K562 (cell line): ENCODE results near the gene ERVK3-1. TPM values are rescaled to one million over a fixed set of nuclear protein-coding genes. Genes with fewer than 3 reads are reported as not detected.

ENCODE experiments used
- CHD4 ChIP-seq: fragments of 200-600 bp; sonication (generic); IDR thresholded peaks from 3 replicates; pipeline ENCODE4 v1.6.1; 2012; ENCODE audit warnings: low read depth, mild to moderate bottlenecking, mixed read lengths, low read length, inconsistent platforms; ENCODE audit not compliant: insufficient read depth, insufficient replicate concordance, poor library complexity, severe bottlenecking
- ELK1 ChIP-seq: sonication (generic); formaldehyde crosslinking; IDR thresholded peaks from 2 replicates; pipeline ENCODE4 v1.8.1; 2022; ENCODE audit warnings: missing genetic modification reagents
- GABPB1 ChIP-seq: sonication (generic); formaldehyde crosslinking; IDR thresholded peaks from 2 replicates; pipeline ENCODE4 v1.8.0; 2022; ENCODE audit warnings: mild to moderate bottlenecking, missing genetic modification reagents
- KDM1A ChIP-seq, 2 experiments: fragments of 450-650 bp; IDR thresholded peaks; 2 replicates each; pipeline ENCODE4 v1.6.1; 2016; ENCODE audit warnings: mild to moderate bottlenecking in 2 of 2
- MGA ChIP-seq: fragments of 450-650 bp; IDR thresholded peaks from 2 replicates; pipeline ENCODE4 v1.6.1; 2016; ENCODE audit warnings: mild to moderate bottlenecking, moderate library complexity
- NFIC ChIP-seq: fragments of 450-650 bp; IDR thresholded peaks from 2 replicates; pipeline ENCODE4 v1.6.1; 2017; ENCODE audit warnings: mild to moderate bottlenecking, inconsistent platforms
- PHF8 ChIP-seq: fragments of 200-600 bp; sonication (generic); IDR thresholded peaks from 2 replicates; pipeline ENCODE4 v1.6.1; 2012; ENCODE audit warnings: mixed run types, mild to moderate bottlenecking, inconsistent platforms, low read length, moderate library complexity, borderline replicate concordance
- SPI1 ChIP-seq: IDR thresholded peaks from 2 replicates; pipeline ENCODE4 v1.6.1; 2011; ENCODE audit warnings: low read depth, low read length, control low read depth, borderline replicate concordance
- TCF7 ChIP-seq: sonication (generic); IDR thresholded peaks from 2 replicates; pipeline ENCODE4 v1.6.1; 2016; ENCODE audit warnings: antibody characterized with exemption, borderline replicate concordance
- ZBTB17 ChIP-seq: fragments of 450-650 bp; formaldehyde crosslinking; IDR thresholded peaks from 2 replicates; pipeline ENCODE4 v1.4.0; 2020; ENCODE audit warnings: mild to moderate bottlenecking
- ZFP30 ChIP-seq: fragments of 250-450 bp; sonication (Bioruptor Pico); IDR thresholded peaks from 2 replicates; pipeline ENCODE4 v1.8.0; 2022; ENCODE audit warnings: moderate library complexity, mild to moderate bottlenecking, inconsistent platforms, borderline replicate concordance
- ZNF133 ChIP-seq: fragments of 250-450 bp; sonication (Bioruptor Pico); IDR thresholded peaks from 2 replicates; pipeline ENCODE4 v1.4.0; 2020; ENCODE audit warnings: mild to moderate bottlenecking
- ZNF146 ChIP-seq: IDR thresholded peaks from one replicate; pipeline ENCODE4 v1.6.1; 2018; ENCODE audit warnings: missing compliant biosample characterization; ENCODE audit not compliant: unreplicated experiment
- ZNF165 ChIP-seq: fragments of 250-450 bp; sonication (Bioruptor Pico); IDR thresholded peaks from 2 replicates; pipeline ENCODE4 v1.4.0; 2020; ENCODE audit warnings: borderline replicate concordance
- ZNF263 ChIP-seq: sonication (generic); formaldehyde crosslinking; IDR thresholded peaks from 2 replicates; pipeline ENCODE4 v1.8.0; 2022; ENCODE audit warnings: mild to moderate bottlenecking, missing genetic modification reagents, borderline replicate concordance
- polyA plus RNA-seq, 8 experiments: library from polyadenylated mRNA; depleted of rRNA in 4 of 8; stranded (reverse) in 5 of 8; unstranded in 3 of 8; fragments of >200 nt; fragmentation: Nextera tagmentation in 2 of 8; fragmentation: Illumina TruSeq in 1 of 8; extraction: Ambion mirVana in 2 of 8; extraction: Trizol in 1 of 8; gene quantifications; 2 replicates each; pipeline versions ENCODE4 v1.2.1 to v1.2.3, GENCODE V29; 2011 to 2014; ENCODE audit warnings: inconsistent platforms in 1 of 8, missing spikeins in 1 of 8
- total RNA-seq, 7 experiments: library from RNA; depleted of rRNA in 6 of 7; stranded (reverse); fragments of >200 nt in 6 of 7; fragmentation: Illumina TruSeq in 2 of 7; extraction: Trizol in 2 of 7; gene quantifications; 2 replicates each; pipeline versions ENCODE4 v1.2.1 to v1.2.3, GENCODE V29; 2011 to 2021; ENCODE audit warnings: low replicate concordance in 1 of 7

ERVK3-1 gene
- total and polyA plus RNA-seq, 9 of the 15 experiments (the other 6 are each of a cell fraction or from before 2014, with no cell fraction given): 87.6 to 299 (median 119) TPM

- peak; percentile 81; the same call in 1 of the 2 replicates for TF ChIP-seq PHF8
- peak; percentile 88 for TF ChIP-seq MGA
- TF ChIP-seq ZNF263: peak; percentile 57; the same call in 1 of the 2 replicates
- TF ChIP-seq ZNF165 (CRISPR knock-in tag): no peak
- TF ChIP-seq GABPB1: peak; percentile 60
- TF ChIP-seq ZFP30: no peak
- no peak for TF ChIP-seq ZNF146
- no peak for TF ChIP-seq TCF7
- TF ChIP-seq ZNF133 (CRISPR knock-in tag): no peak
- no peak for TF ChIP-seq KDM1A (IDR thresholded peaks at IDR 0.05)
- no peak for TF ChIP-seq ZBTB17 (CRISPR knock-in tag)
- no peak for TF ChIP-seq ELK1
- peak; percentile 72 for TF ChIP-seq NFIC
- TF ChIP-seq SPI1: no peak
- TF ChIP-seq CHD4: no peak
Observed at GRCh38 chr19:58346961-58347929, 42.1 kb downstream of the ERVK3-1 start (continued).
